DND-41 (cell line): ENCODE data around the gene EHMT1.

Experiments
- ATAC-seq: fragments of 200-7000 bp; cut with Tn5 transposase; 3 replicates; pipeline ENCODE4 v1.9.1; 2021; ENCODE audit warnings: low read depth; ENCODE audit not compliant: insufficient read depth
- DNase-seq: peaks from one replicate; pipeline ENCODE4 v3.0.0-alpha.2; 2020
- H2AFZ ChIP-seq: 2 replicates; pipeline ENCODE4 v1.6.0; 2012; ENCODE audit warnings: low read depth, low read length
- H3K27ac ChIP-seq: 2 replicates; pipeline ENCODE4 v1.5.1; 2012; ENCODE audit warnings: low read length, inconsistent platforms
- H3K27me3 ChIP-seq: fragments of 200-600 bp; sonication (generic); 2 replicates; pipeline ENCODE4 v1.6.0; 2012; ENCODE audit warnings: low read length, mild to moderate bottlenecking, inconsistent platforms; ENCODE audit not compliant: insufficient read depth, poor library complexity
- H3K36me3 ChIP-seq: 2 replicates; pipeline ENCODE4 v1.5.1; 2012; ENCODE audit warnings: low read length, inconsistent platforms; ENCODE audit not compliant: insufficient read depth
- H3K4me1 ChIP-seq: 2 replicates; pipeline ENCODE4 v1.5.1; 2012; ENCODE audit warnings: mild to moderate bottlenecking, low read length; ENCODE audit not compliant: insufficient read depth
- H3K4me2 ChIP-seq: 2 replicates; pipeline ENCODE4 v1.6.0; 2012; ENCODE audit warnings: mild to moderate bottlenecking, moderate library complexity, low read length, inconsistent platforms; ENCODE audit not compliant: insufficient read depth
- H3K4me3 ChIP-seq, 2 experiments: fragments of 200-600 bp in 1 of 2; shearing (Covaris generic) in 1 of 2; 2 replicates each; pipeline ENCODE4 v1.5.1; 2012 to 2016; ENCODE audit warnings: inconsistent platforms in 2 of 2, low read length in 2 of 2, mild to moderate bottlenecking in 2 of 2, low read depth in 1 of 2, moderate library complexity in 1 of 2
- H3K79me2 ChIP-seq: 2 replicates; pipeline ENCODE4 v1.6.0; 2012; ENCODE audit warnings: low read length, inconsistent platforms; ENCODE audit not compliant: insufficient read depth
- H3K9ac ChIP-seq: 2 replicates; pipeline ENCODE4 v1.6.0; 2012; ENCODE audit warnings: low read depth, mild to moderate bottlenecking, inconsistent platforms, low read length, moderate library complexity
- H3K9me3 ChIP-seq: 2 replicates; pipeline ENCODE4 v1.5.1; 2012; ENCODE audit warnings: low read length, moderate library complexity, mild to moderate bottlenecking, inconsistent platforms; ENCODE audit not compliant: insufficient read depth, severe bottlenecking
- H4K20me1 ChIP-seq: 2 replicates; pipeline ENCODE4 v1.6.0; 2012; ENCODE audit warnings: low read length; ENCODE audit not compliant: insufficient read depth
- EZH2 ChIP-seq: IDR thresholded peaks from 3 replicates; pipeline ENCODE4 v1.6.1; 2012; ENCODE audit warnings: borderline replicate concordance, low read depth, mild to moderate bottlenecking, moderate library complexity, low read length, inconsistent platforms; ENCODE audit not compliant: severe bottlenecking
- TF ChIP-seq, protein P1 (sequence below): IDR thresholded peaks from 2 replicates; pipeline ENCODE4 v1.5.1; 2012; ENCODE audit warnings: borderline replicate concordance, low read length, moderate library complexity, mild to moderate bottlenecking; ENCODE audit not compliant: poor library complexity, severe bottlenecking; ENCODE audit errors: extremely low read depth

The EHMT1 gene

GRCh38 chr9:137578518-137579258 is 40.1 kb upstream of the EHMT1 start, which contains the start of gene DPH7:
DPH7 (minus strand) TSS chr9:137578925; CDS start chr9:137578777, 148 bp downstream.
- Histone ChIP-seq H3K27ac (peak within 1 kb of the TSS; percentile 88), H3K4me1 (peaks cover 33% of the 10 kb centered on the region), H3K4me2 (peak within 1 kb of the TSS; percentile 93), H3K4me3 (peak within 1 kb of the TSS; percentile 97 to 99), H3K9ac (peak within 1 kb of the TSS; percentile 99), H4K20me1 (peaks cover 44% of the 10 kb centered on the region), H3K79me2 (peaks cover 46% of the 10 kb centered on the region), H2AFZ (peak within 1 kb of the TSS; percentile 95), H3K36me3 (peaks cover 58% of the 10 kb centered on the region), H3K27me3 (no peaks in the 10 kb centered on the region), H3K9me3 (no peaks in the 10 kb centered on the region)
- TF ChIP-seq, protein P1, sequence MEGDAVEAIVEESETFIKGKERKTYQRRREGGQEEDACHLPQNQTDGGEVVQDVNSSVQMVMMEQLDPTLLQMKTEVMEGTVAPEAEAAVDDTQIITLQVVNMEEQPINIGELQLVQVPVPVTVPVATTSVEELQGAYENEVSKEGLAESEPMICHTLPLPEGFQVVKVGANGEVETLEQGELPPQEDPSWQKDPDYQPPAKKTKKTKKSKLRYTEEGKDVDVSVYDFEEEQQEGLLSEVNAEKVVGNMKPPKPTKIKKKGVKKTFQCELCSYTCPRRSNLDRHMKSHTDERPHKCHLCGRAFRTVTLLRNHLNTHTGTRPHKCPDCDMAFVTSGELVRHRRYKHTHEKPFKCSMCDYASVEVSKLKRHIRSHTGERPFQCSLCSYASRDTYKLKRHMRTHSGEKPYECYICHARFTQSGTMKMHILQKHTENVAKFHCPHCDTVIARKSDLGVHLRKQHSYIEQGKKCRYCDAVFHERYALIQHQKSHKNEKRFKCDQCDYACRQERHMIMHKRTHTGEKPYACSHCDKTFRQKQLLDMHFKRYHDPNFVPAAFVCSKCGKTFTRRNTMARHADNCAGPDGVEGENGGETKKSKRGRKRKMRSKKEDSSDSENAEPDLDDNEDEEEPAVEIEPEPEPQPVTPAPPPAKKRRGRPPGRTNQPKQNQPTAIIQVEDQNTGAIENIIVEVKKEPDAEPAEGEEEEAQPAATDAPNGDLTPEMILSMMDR, result peak; percentile 86
- TF ChIP-seq EZH2, result no peak
- DNase-seq, result peak; percentile 90
- peak; percentile 97 for ATAC-seq

GRCh38 chr9:137579259-137579604 is 39.6 kb upstream of the EHMT1 start:
- DNase-seq, result no peak
- H3K4me1 ChIP-seq, result peaks cover 33% of the 10 kb centered on the region
- peaks cover 45% of the 10 kb centered on the region for H3K79me2 ChIP-seq
- H2AFZ ChIP-seq, result peak overlapping the region; percentile 76
- peak overlapping the region; percentile 99 for H3K9ac ChIP-seq
- H4K20me1 ChIP-seq, result peaks cover 49% of the 10 kb centered on the region
- H3K36me3 ChIP-seq, result peaks cover 60% of the 10 kb centered on the region
- no peaks in the 10 kb centered on the region for H3K27me3 ChIP-seq
- H3K27ac ChIP-seq, result peak overlapping the region; percentile 66
- TF ChIP-seq, protein P1, result no peak
- TF ChIP-seq EZH2, result no peak
- peak overlapping the region in 1 of 2 experiments; percentile 99; a peak in 2 of 4 replicates for H3K4me3 ChIP-seq
- peak overlapping the region; percentile 93 for H3K4me2 ChIP-seq
- no peaks in the 10 kb centered on the region for H3K9me3 ChIP-seq
- ATAC-seq, result peak; percentile 3; the same call in 2 of the 3 replicates

DNA sequence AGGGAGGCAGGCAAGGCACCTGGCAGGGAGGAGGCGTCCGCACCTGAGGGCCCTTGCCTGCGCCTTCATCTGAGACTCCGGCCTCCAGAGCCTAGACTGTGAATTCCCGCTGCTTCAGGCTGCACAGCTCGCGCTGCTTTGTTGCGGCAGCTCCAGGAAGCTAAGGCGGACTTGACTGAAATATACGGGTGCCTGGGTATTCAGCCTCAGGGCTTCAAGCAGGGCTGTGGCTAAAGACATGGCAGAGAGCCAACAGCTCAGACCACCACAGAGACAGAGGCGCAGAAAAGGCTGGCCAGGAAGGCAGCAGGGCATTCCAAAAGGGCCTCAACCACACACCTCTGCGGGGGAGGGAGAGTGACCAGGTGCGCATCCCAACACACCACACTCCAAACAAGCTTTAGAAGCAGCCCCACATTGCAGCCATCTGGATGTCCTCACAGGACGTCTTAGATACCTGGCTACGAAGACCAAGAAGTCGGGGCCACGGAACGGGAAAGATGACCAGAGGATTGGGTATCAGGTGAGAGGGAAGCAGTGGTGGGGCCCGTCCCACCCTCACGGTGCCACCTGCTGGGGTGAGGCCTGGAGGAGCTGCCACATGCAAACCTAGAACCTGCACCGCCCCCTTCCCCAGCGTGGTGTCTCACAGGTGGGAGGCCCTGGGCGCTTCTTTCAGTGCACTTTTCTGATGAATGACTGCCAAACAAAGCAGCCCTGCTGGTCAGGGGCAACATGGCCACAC is 38.4 kb upstream of the EHMT1 start:
- Histone ChIP-seq H3K79me2 (peaks cover 41% of the 10 kb centered on the region), H3K4me2 (no peak overlapping the region), H3K36me3 (peaks cover 55% of the 10 kb centered on the region)

More for the DNA sequence above, 38.4 kb upstream of the EHMT1 start:
- DNase-seq (no peak), ATAC-seq (no peak)
- H3K4me1 ChIP-seq, result peaks cover 33% of the 10 kb centered on the region
- H4K20me1 ChIP-seq, result peaks cover 43% of the 10 kb centered on the region
- H2AFZ ChIP-seq, result no peak overlapping the region
- no peak for TF ChIP-seq EZH2
- TF ChIP-seq, protein P1, result no peak
- H3K27me3 ChIP-seq, result no peaks in the 10 kb centered on the region
- H3K9ac ChIP-seq, result no peak overlapping the region
- H3K4me3 ChIP-seq, result no peak overlapping the region
- H3K9me3 ChIP-seq, result no peaks in the 10 kb centered on the region
- H3K27ac ChIP-seq, result no peak overlapping the region
